ENCODE measurements around the gene RFX3. TPM values are rescaled to one million over a fixed set of nuclear protein-coding genes. Genes with fewer than 3 reads are reported as not detected.

Gene RFX3
- total and polyA plus RNA-seq, 4 donors, result 0.30 to 4.6 (median 1.5) TPM

GRCh38 chr9:3455717-3456116 is 70.1 kb downstream of the RFX3 start:
- DNase-seq (ENCODE audit: low spot score), result no peak
- H3K27ac ChIP-seq (ENCODE audit: low read depth in 1 of 2, low read length in 2 of 2), result no peak overlapping the region
- no peaks in the 10 kb centered on the region for H3K27me3 ChIP-seq (ENCODE audit: control insufficient read depth in 4 of 4, insufficient read depth in 4 of 4, low read length in 3 of 4)
- H3K9me3 ChIP-seq (ENCODE audit: control insufficient read depth in 4 of 4, low read length in 3 of 4), result no peaks in the 10 kb centered on the region
- H3K9ac ChIP-seq (ENCODE audit: low read depth in 1 of 2, low read length in 2 of 2), result no peak overlapping the region
- TF ChIP-seq HNF4G (IDR thresholded peaks at IDR 0.05) (no peak), GABPA (IDR thresholded peaks at IDR 0.05 in 1 of 2, conservative IDR thresholded peaks at IDR 0.05 in 1 of 2) (no peak), FOXA2 (IDR thresholded peaks at IDR 0.05) (no peak), NR2F2 (IDR thresholded peaks at IDR 0.05) (no peak), FOXA1 (IDR thresholded peaks at IDR 0.05) (no peak), RAD21 (IDR thresholded peaks at IDR 0.05) (no peak), YY1 (IDR thresholded peaks at IDR 0.05) (no peak), ATF3 (IDR thresholded peaks at IDR 0.05) (no peak)
- H3K36me3 ChIP-seq (ENCODE audit: control insufficient read depth in 4 of 4, insufficient read depth in 3 of 4, low read depth in 1 of 4, low read length in 3 of 4), result no peaks in the 10 kb centered on the region
- WGBS, result 90% methylated on average over 3 of the region's 3 CpGs
- no peak overlapping the region for H3K4me3 ChIP-seq (ENCODE audit: low read depth in 1 of 3, low read length in 3 of 3)
- H3K4me1 ChIP-seq (ENCODE audit: control insufficient read depth in 4 of 4, insufficient read depth in 4 of 4, low read length in 3 of 4), result peaks cover 0 to 2% (median 0%) of the 10 kb centered on the region in 4 donors

- no peak for TF ChIP-seq SP1 (IDR thresholded peaks at IDR 0.05)
- TF ChIP-seq EGR1 (IDR thresholded peaks at IDR 0.05; ENCODE audit: low read depth in 2 of 2), result no peak
- TF ChIP-seq FOXA2 (IDR thresholded peaks at IDR 0.05), result no peak
- TF ChIP-seq ZBTB33 (IDR thresholded peaks at IDR 0.05), result no peak
- no peak for TF ChIP-seq RAD21 (IDR thresholded peaks at IDR 0.05)
- TF ChIP-seq CTCF (IDR thresholded peaks at IDR 0.05; ENCODE audit: low read depth, low read length, missing input control), result no peak
- no peak for TF ChIP-seq TAF1 (conservative IDR thresholded peaks at IDR 0.05)
- no peak for TF ChIP-seq ATF3 (IDR thresholded peaks at IDR 0.05)
- TF ChIP-seq YY1 (IDR thresholded peaks at IDR 0.05), result no peak
- no peak for TF ChIP-seq MAX (IDR thresholded peaks at IDR 0.05)
- no peak for TF ChIP-seq HNF4A (conservative IDR thresholded peaks at IDR 0.05)
- TF ChIP-seq HNF4G (IDR thresholded peaks at IDR 0.05), result no peak
- H3K9ac ChIP-seq (ENCODE audit: low read depth in 1 of 2, low read length in 2 of 2), result no peak overlapping the region
- no peak overlapping the region for H3K27ac ChIP-seq (ENCODE audit: low read depth in 1 of 2, low read length in 2 of 2)
- H3K4me3 ChIP-seq (ENCODE audit: low read depth in 1 of 3, low read length in 3 of 3), result no peak overlapping the region
- no peak for DNase-seq (ENCODE audit: low spot score)
- H3K36me3 ChIP-seq (ENCODE audit: control insufficient read depth in 4 of 4, insufficient read depth in 3 of 4, low read depth in 1 of 4, low read length in 3 of 4), result no peaks in the 10 kb centered on the region
- WGBS, result 88% methylated on average over 2 of the region's 2 CpGs
- no peaks in the 10 kb centered on the region for H3K9me3 ChIP-seq (ENCODE audit: control insufficient read depth in 4 of 4, low read length in 3 of 4)
- no peaks in the 10 kb centered on the region for H3K27me3 ChIP-seq (ENCODE audit: control insufficient read depth in 4 of 4, insufficient read depth in 4 of 4, low read length in 3 of 4)
- peaks cover 0 to 2% (median 0%) of the 10 kb centered on the region in 4 donors for H3K4me1 ChIP-seq (ENCODE audit: control insufficient read depth in 4 of 4, insufficient read depth in 4 of 4, low read length in 3 of 4)
These were observed 70.7 kb downstream of the RFX3 start for GRCh38 chr9:3455094-3455493.

Measured in liver (tissue), 9 donors.